HUES48 (cell line): ENCODE measurements around the gene TRABD2B.

Experiments
- H3K27ac ChIP-seq: one replicate; pipeline ENCODE4 v1.7.0; 2013; ENCODE audit warnings: low read depth, low read length, inconsistent platforms
- H3K27me3 ChIP-seq: 2 replicates; pipeline ENCODE4 v1.6.1; 2013; ENCODE audit warnings: mild to moderate bottlenecking, low read length; ENCODE audit not compliant: control insufficient read depth, insufficient read depth
- H3K36me3 ChIP-seq: 2 replicates; pipeline ENCODE4 v1.6.1; 2013; ENCODE audit warnings: low read length; ENCODE audit not compliant: control insufficient read depth, insufficient read depth
- H3K4me1 ChIP-seq: 2 replicates; pipeline ENCODE4 v1.6.1; 2013; ENCODE audit warnings: mild to moderate bottlenecking, low read length; ENCODE audit not compliant: control insufficient read depth, insufficient read depth
- H3K4me3 ChIP-seq: 2 replicates; pipeline ENCODE4 v1.5.1; 2013; ENCODE audit warnings: mild to moderate bottlenecking, low read depth, low read length
- H3K9ac ChIP-seq: 2 replicates; pipeline ENCODE4 v1.6.1; 2013; ENCODE audit warnings: mild to moderate bottlenecking, low read depth, low read length, moderate library complexity
- H3K9me3 ChIP-seq: 2 replicates; pipeline ENCODE4 v1.6.1; 2013; ENCODE audit warnings: low read length; ENCODE audit not compliant: control insufficient read depth, insufficient read depth

The TRABD2B gene

GRCh38 chr1:47872886-47873285, 124.3 kb downstream of the TRABD2B start:
- Histone ChIP-seq H3K9ac (no peak overlapping the region), H3K9me3 (no peaks in the 10 kb centered on the region), H3K4me3 (no peak overlapping the region), H3K27ac (no peak overlapping the region), H3K4me1 (no peaks in the 10 kb centered on the region), H3K27me3 (no peaks in the 10 kb centered on the region), H3K36me3 (no peaks in the 10 kb centered on the region)

- H3K9ac ChIP-seq = no peak overlapping the region
- H3K27me3 ChIP-seq = no peaks in the 10 kb centered on the region
- H3K4me3 ChIP-seq = no peak overlapping the region
- no peaks in the 10 kb centered on the region for H3K36me3 ChIP-seq
- H3K27ac ChIP-seq = no peak overlapping the region
- H3K9me3 ChIP-seq = no peaks in the 10 kb centered on the region
- no peaks in the 10 kb centered on the region for H3K4me1 ChIP-seq
Measured at GRCh38 chr1:47871799-47872353, 125.3 kb downstream of the TRABD2B start.

- H3K4me1 ChIP-seq = no peaks in the 10 kb centered on the region
- no peaks in the 10 kb centered on the region for H3K27me3 ChIP-seq
- H3K4me3 ChIP-seq = no peak overlapping the region
- H3K9me3 ChIP-seq = no peaks in the 10 kb centered on the region
- H3K27ac ChIP-seq = no peak overlapping the region
- no peak overlapping the region for H3K9ac ChIP-seq
- H3K36me3 ChIP-seq = no peaks in the 10 kb centered on the region
Measured at GRCh38 chr1:47870946-47871676, 126.1 kb downstream of the TRABD2B start.

GRCh38 chr1:47870480-47870879, 126.7 kb downstream of the TRABD2B start:
- Histone ChIP-seq H3K9me3 (no peaks in the 10 kb centered on the region), H3K4me1 (no peaks in the 10 kb centered on the region), H3K36me3 (no peaks in the 10 kb centered on the region), H3K27me3 (no peaks in the 10 kb centered on the region), H3K4me3 (no peak overlapping the region), H3K9ac (no peak overlapping the region), H3K27ac (no peak overlapping the region)

GRCh38 chr1:47868348-47868676, 128.9 kb downstream of the TRABD2B start:
- Histone ChIP-seq H3K4me1 (no peaks in the 10 kb centered on the region), H3K9ac (no peak overlapping the region), H3K36me3 (no peaks in the 10 kb centered on the region), H3K27me3 (no peaks in the 10 kb centered on the region), H3K27ac (no peak overlapping the region), H3K9me3 (no peaks in the 10 kb centered on the region), H3K4me3 (no peak overlapping the region)

- no peaks in the 10 kb centered on the region for H3K9me3 ChIP-seq
- no peak overlapping the region for H3K4me3 ChIP-seq
- no peak overlapping the region for H3K27ac ChIP-seq
- no peak overlapping the region for H3K9ac ChIP-seq
- no peaks in the 10 kb centered on the region for H3K4me1 ChIP-seq
- H3K36me3 ChIP-seq = no peaks in the 10 kb centered on the region
- H3K27me3 ChIP-seq = no peaks in the 10 kb centered on the region
Measured at GRCh38 chr1:47867438-47868347, 129.5 kb downstream of the TRABD2B start.

GRCh38 chr1:47866601-47867437, 130.4 kb downstream of the TRABD2B start:
- no peaks in the 10 kb centered on the region for H3K27me3 ChIP-seq
- no peaks in the 10 kb centered on the region for H3K9me3 ChIP-seq
- H3K36me3 ChIP-seq = no peaks in the 10 kb centered on the region
- no peak overlapping the region for H3K27ac ChIP-seq
- no peak overlapping the region for H3K9ac ChIP-seq
- no peaks in the 10 kb centered on the region for H3K4me1 ChIP-seq
- H3K4me3 ChIP-seq = no peak overlapping the region

- H3K36me3 ChIP-seq = no peaks in the 10 kb centered on the region
- H3K27ac ChIP-seq = no peak overlapping the region
- H3K9ac ChIP-seq = no peak overlapping the region
- H3K27me3 ChIP-seq = no peaks in the 10 kb centered on the region
- H3K4me3 ChIP-seq = no peak overlapping the region
- H3K9me3 ChIP-seq = no peaks in the 10 kb centered on the region
- H3K4me1 ChIP-seq = no peaks in the 10 kb centered on the region
Measured at GRCh38 chr1:47865881-47866535, 131.2 kb downstream of the TRABD2B start.

GRCh38 chr1:47859092-47859743, 138.0 kb downstream of the TRABD2B start:
- Histone ChIP-seq H3K4me3 (no peak overlapping the region), H3K4me1 (peaks cover 6% of the 10 kb centered on the region; the same call in 1 of the 2 replicates), H3K27ac (no peak overlapping the region), H3K36me3 (no peaks in the 10 kb centered on the region), H3K27me3 (no peaks in the 10 kb centered on the region), H3K9ac (no peak overlapping the region), H3K9me3 (no peaks in the 10 kb centered on the region)

- Histone ChIP-seq H3K27ac (no peak overlapping the region), H3K4me1 (peaks cover 7% of the 10 kb centered on the region; the same call in 1 of the 2 replicates), H3K36me3 (no peaks in the 10 kb centered on the region)
Measured at GRCh38 chr1:47856996-47857395, 140.2 kb downstream of the TRABD2B start.

More at GRCh38 chr1:47856996-47857395, 140.2 kb downstream of the TRABD2B start:
- Histone ChIP-seq H3K27me3 (no peaks in the 10 kb centered on the region), H3K9ac (no peak overlapping the region), H3K4me3 (no peak overlapping the region), H3K9me3 (no peaks in the 10 kb centered on the region)
